Esophagus squamous epithelium (tissue), 5 donors: ENCODE measurements around the gene CEP112. TPM values are rescaled to one million over a fixed set of nuclear protein-coding genes. Genes with fewer than 3 reads are reported as not detected.

Source experiments
- DNase-seq: peaks from one replicate; lab custom pipeline; 2025; lab: John Stamatoyannopoulos, UW
- H3K27ac ChIP-seq, 4 donors: fragments of 200-600 bp; sonication (generic); one replicate each; pipeline ENCODE4 v1.5.1; 2016 to 2019; ENCODE audit warnings: mild to moderate bottlenecking in 1 of 4
- H3K27me3 ChIP-seq, 4 donors: fragments of 200-600 bp; sonication (generic); 1 replicate in 3 of 4; 2 replicates in 1 of 4; pipeline versions ENCODE4 v1.5.1 to v1.6.0; 2017 to 2021; ENCODE audit warnings: antibody characterized with exemption in 1 of 4
- H3K36me3 ChIP-seq, 3 donors: fragments of 200-600 bp; sonication (generic); one replicate each; pipeline ENCODE4 v1.5.1; 2016 to 2019
- H3K4me1 ChIP-seq, 3 donors: fragments of 200-600 bp; sonication (generic); one replicate each; pipeline ENCODE4 v1.5.1; 2017 to 2019
- H3K4me3 ChIP-seq, 4 donors: fragments of 200-600 bp; sonication (generic); 1 replicate in 3 of 4; 2 replicates in 1 of 4; pipeline ENCODE4 v1.5.1; 2016 to 2019; ENCODE audit warnings: mild to moderate bottlenecking in 2 of 4, moderate library complexity in 1 of 4
- H3K9me3 ChIP-seq, 3 donors: fragments of 200-600 bp; sonication (generic); one replicate each; pipeline ENCODE4 v1.5.1; 2016 to 2019
- CTCF ChIP-seq, 6 experiments: fragments of 450-650 bp in 4 of 6; fragments of 200-600 bp in 2 of 6; sonication (generic) in 2 of 6; IDR thresholded peaks; one replicate each; pipeline ENCODE4 v1.5.1; 2016 to 2019; ENCODE audit warnings: antibody characterized with exemption in 6 of 6, mild to moderate bottlenecking in 4 of 6, moderate library complexity in 4 of 6
- POLR2A ChIP-seq, 4 donors: fragments of 450-650 bp; IDR thresholded peaks; one replicate each; pipeline ENCODE4 v1.6.1; 2017; ENCODE audit warnings: antibody characterized with exemption in 4 of 4, mild to moderate bottlenecking in 4 of 4, moderate library complexity in 3 of 4
- WGBS, 2 donors: methylation state at CpG; one replicate each; pipeline ENCODE4 v1.1.5; 2018; 5-methylcytosine and 5-hydroxymethylcytosine counted together
- intact Hi-C: fragments of 100-400 bp; cut with DNase I; formaldehyde crosslinking; loops from one replicate; pipeline ENCODE4 v1.15.0; 2022
- total RNA-seq, 4 donors: library from RNA; depleted of rRNA; stranded (reverse); fragments of >200 nt; gene quantifications; one replicate each; pipeline ENCODE4 v1.1.0, GENCODE V29; 2016
- donor health status: DM: yes; HTN: yes; CAD: no.

Gene CEP112
- total RNA-seq, 4 donors from 2014 or later = 2.5 to 10.9 (median 6.4) TPM

- DNase-seq = no peak
- H3K9me3 ChIP-seq = no peaks in the 10 kb centered on the region
- H3K27me3 ChIP-seq = no peaks in the 10 kb centered on the region
- no peak overlapping the region for H3K27ac ChIP-seq
- no peaks in the 10 kb centered on the region for H3K36me3 ChIP-seq
- no peaks in the 10 kb centered on the region for H3K4me1 ChIP-seq
- TF ChIP-seq POLR2A (IDR thresholded peaks at IDR 0.05) = no peak
- TF ChIP-seq CTCF (IDR thresholded peaks at IDR 0.05) = no peak
- WGBS, 2 donors = 35 to 38% methylated on average over 3 of the region's 3 CpGs
- intact Hi-C loops = no loop called here
- H3K4me3 ChIP-seq = no peak overlapping the region
These were observed 153.8 kb downstream of the CEP112 start for GRCh38 chr17:66038125-66038524.

GRCh38 chr17:66037221-66037620 is 154.7 kb downstream of the CEP112 start:
- no peaks in the 10 kb centered on the region for H3K4me1 ChIP-seq
- no peaks in the 10 kb centered on the region for H3K36me3 ChIP-seq
- intact Hi-C loops = no loop called here
- no peak overlapping the region for H3K27ac ChIP-seq
- no peaks in the 10 kb centered on the region for H3K9me3 ChIP-seq
- WGBS, 2 donors = 80 to 87% methylated on average over 3 of the region's 3 CpGs
- H3K27me3 ChIP-seq = no peaks in the 10 kb centered on the region
- H3K4me3 ChIP-seq = no peak overlapping the region
- no peak for DNase-seq
- no peak for TF ChIP-seq CTCF (IDR thresholded peaks at IDR 0.05)
- TF ChIP-seq POLR2A (IDR thresholded peaks at IDR 0.05) = no peak

GRCh38 chr17:66032082-66032712 is 159.7 kb downstream of the CEP112 start:
- intact Hi-C loops = no loop called here
- H3K27me3 ChIP-seq = no peaks in the 10 kb centered on the region

GRCh38 chr17:66025551-66025950 is 166.4 kb downstream of the CEP112 start:
- peaks cover 0 to 26% (median 0%) of the 10 kb centered on the region in 3 donors for H3K9me3 ChIP-seq
- DNase-seq = no peak
- peaks cover 0 to 18% (median 0%) of the 10 kb centered on the region in 3 donors for H3K36me3 ChIP-seq
- no peaks in the 10 kb centered on the region for H3K4me1 ChIP-seq
- intact Hi-C loops = no loop called here
- no peak overlapping the region for H3K27ac ChIP-seq
- TF ChIP-seq CTCF (IDR thresholded peaks at IDR 0.05) (no peak), POLR2A (IDR thresholded peaks at IDR 0.05) (no peak)
- no peaks in the 10 kb centered on the region for H3K27me3 ChIP-seq
- no peak overlapping the region for H3K4me3 ChIP-seq

More at GRCh38 chr17:66032082-66032712, 159.7 kb downstream of the CEP112 start:
- H3K27ac ChIP-seq = no peak overlapping the region
- TF ChIP-seq CTCF (IDR thresholded peaks at IDR 0.05) = no peak
- TF ChIP-seq POLR2A (IDR thresholded peaks at IDR 0.05) = no peak
- DNase-seq = no peak
- 36 to 89% methylated on average over 1 to 2 of the region's 2 CpGs for WGBS, 2 donors
- H3K4me3 ChIP-seq = no peak overlapping the region
- peaks cover 0 to 5% (median 0%) of the 10 kb centered on the region in 3 donors for H3K36me3 ChIP-seq
- no peaks in the 10 kb centered on the region for H3K4me1 ChIP-seq
- no peaks in the 10 kb centered on the region for H3K9me3 ChIP-seq

GRCh38 chr17:66021757-66022156 is 170.2 kb downstream of the CEP112 start:
- H3K27ac ChIP-seq = no peak overlapping the region
- no peak for DNase-seq
- intact Hi-C loops = no loop called here
- 50 to 61% methylated on average over 2 to 3 of the region's 3 CpGs for WGBS, 2 donors
- H3K4me1 ChIP-seq = no peaks in the 10 kb centered on the region
- H3K9me3 ChIP-seq = peaks cover 0 to 26% (median 0%) of the 10 kb centered on the region in 3 donors
- TF ChIP-seq CTCF (IDR thresholded peaks at IDR 0.05) (no peak), POLR2A (IDR thresholded peaks at IDR 0.05) (no peak)
- peaks cover 0 to 8% (median 0%) of the 10 kb centered on the region in 3 donors for H3K36me3 ChIP-seq
- H3K4me3 ChIP-seq = no peak overlapping the region
- H3K27me3 ChIP-seq = no peaks in the 10 kb centered on the region
